GM18867 (cell line): Measurements from ENCODE around the gene CAAP1.
"Not testable (repeated sequence)": the region's sequence is repeated elsewhere in the genome, so short reads cannot be mapped to it uniquely, and the experiment has no call there.

Source experiments
- ATAC-seq: cut with Tn5 transposase; IDR thresholded peaks from one replicate; pipeline ENCODE4 v1.9.1; 2021; ENCODE audit warnings: mild to moderate bottlenecking, moderate library complexity; ENCODE audit not compliant: unreplicated experiment

CAAP1 gene

GRCh38 chr9:26892251-26893029 lies at the start of gene CAAP1:
TSS of gene CAAP1 (minus strand) at chr9:26892802. CDS start at chr9:26892715, 87 bp downstream.
- peak; percentile 88 for ATAC-seq

GRCh38 chr9:26940779-26941178 lies 48.2 kb upstream of the CAAP1 start:
- ATAC-seq, result no peak

GRCh38 chr9:26939955-26940711 lies 47.5 kb upstream of the CAAP1 start:
- no peak for ATAC-seq

GRCh38 chr9:26937816-26938371 lies 45.3 kb upstream of the CAAP1 start:
- no peak for ATAC-seq

GRCh38 chr9:26935847-26936246 lies 43.2 kb upstream of the CAAP1 start:
- no peak for ATAC-seq

GRCh38 chr9:26928902-26929495 lies 36.4 kb upstream of the CAAP1 start:
- no peak for ATAC-seq

- ATAC-seq, result no peak
Observed at GRCh38 chr9:26925609-26926008, 33.0 kb upstream of the CAAP1 start.

- no peak for ATAC-seq
Observed at GRCh38 chr9:26919698-26920097, 27.1 kb upstream of the CAAP1 start.

- no peak for ATAC-seq
Observed at GRCh38 chr9:26913138-26913668, 20.6 kb upstream of the CAAP1 start.

- ATAC-seq, result no peak
Observed at GRCh38 chr9:26904671-26905070, 12.1 kb upstream of the CAAP1 start.

GRCh38 chr9:26904070-26904469 lies 11.5 kb upstream of the CAAP1 start:
- no peak for ATAC-seq

GRCh38 chr9:26893030-26893676 lies 551 bp upstream of the CAAP1 start:
- ATAC-seq, result no peak

- no peak for ATAC-seq
Observed at GRCh38 chr9:26891726-26892125, 876 bp downstream of the CAAP1 start.

- no peak for ATAC-seq
Observed at GRCh38 chr9:26888271-26888670, 4.3 kb downstream of the CAAP1 start.

- ATAC-seq, result no peak
Observed at GRCh38 chr9:26882154-26882553, 10.4 kb downstream of the CAAP1 start.

- ATAC-seq, result no peak
Observed at GRCh38 chr9:26880262-26880661, 12.3 kb downstream of the CAAP1 start.

GRCh38 chr9:26875155-26875554 lies 17.4 kb downstream of the CAAP1 start:
- ATAC-seq, result not testable (repeated sequence)

GRCh38 chr9:26870292-26870691 lies 22.3 kb downstream of the CAAP1 start:
- no peak for ATAC-seq

GRCh38 chr9:26863074-26863473 lies 29.5 kb downstream of the CAAP1 start:
- ATAC-seq, result no peak

- peak; percentile 82 for ATAC-seq
Observed at GRCh38 chr9:26856413-26857032, 36.1 kb downstream of the CAAP1 start.
